NCI-H1092 (cell line): Measurements from ENCODE around the gene UBE2V1.

ENCODE experiments used
- DNase-seq: peaks from one replicate; lab custom pipeline; 2025; lab: John Stamatoyannopoulos, UW

The UBE2V1 gene

GRCh38 chr20:50062006-50062838, 50.7 kb downstream of the UBE2V1 start:
- DNase-seq, result no peak

GRCh38 chr20:50061151-50062005, 51.6 kb downstream of the UBE2V1 start:
- no peak for DNase-seq

- no peak for DNase-seq
These were observed 54.1 kb downstream of the UBE2V1 start for GRCh38 chr20:50058662-50059402.

GRCh38 chr20:50057714-50058053, 55.3 kb downstream of the UBE2V1 start:
- DNase-seq, result no peak

GRCh38 chr20:50056951-50057713, 55.8 kb downstream of the UBE2V1 start:
- no peak for DNase-seq

GRCh38 chr20:50056408-50056926, 56.5 kb downstream of the UBE2V1 start:
- DNase-seq, result no peak

- no peak for DNase-seq
These were observed 57.3 kb downstream of the UBE2V1 start for GRCh38 chr20:50055524-50056083.

- DNase-seq, result no peak
These were observed 58.1 kb downstream of the UBE2V1 start for GRCh38 chr20:50054626-50055511.

- no peak for DNase-seq
These were observed 58.8 kb downstream of the UBE2V1 start for GRCh38 chr20:50054231-50054547.

GRCh38 chr20:50053362-50054230, 59.4 kb downstream of the UBE2V1 start:
- no peak for DNase-seq

- DNase-seq, result no peak
These were observed 60.2 kb downstream of the UBE2V1 start for GRCh38 chr20:50052550-50053361.

GRCh38 chr20:50050660-50051308, 62.2 kb downstream of the UBE2V1 start:
- DNase-seq, result no peak

GRCh38 chr20:50050214-50050613, 62.7 kb downstream of the UBE2V1 start:
- no peak for DNase-seq

- DNase-seq, result no peak
These were observed 63.4 kb downstream of the UBE2V1 start for GRCh38 chr20:50049442-50050026.

GRCh38 chr20:50048420-50049166, 64.4 kb downstream of the UBE2V1 start:
- no peak for DNase-seq

- no peak for DNase-seq
These were observed 68.5 kb downstream of the UBE2V1 start for GRCh38 chr20:50044353-50044960.
